ENCODE results near the gene SV2C.

GRCh38 chr5:76383126-76383832 is 300.1 kb downstream of the SV2C start:
- TF ChIP-seq CTCF (IDR thresholded peaks at IDR 0.05): no peak
- TF ChIP-seq POLR2A (IDR thresholded peaks at IDR 0.05): no peak

Data from sigmoid colon (tissue), 3 donors.